SK-N-SH (cell line): Measurements from ENCODE around the gene KCNT1. TPM values are rescaled to one million over a fixed set of nuclear protein-coding genes. Genes with fewer than 3 reads are reported as not detected.

Experiments
- CTCF ChIA-PET: fragments of 300-600, 350-600 bp; formaldehyde crosslinking; extraction: SDS; loops from one replicate; lab custom pipeline; 2021; lab: Yijun Ruan, JAX
- POLR2A ChIA-PET: fragments of 350-600 bp; sonication (Branson Sonifier 250); formaldehyde crosslinking; extraction: SDS; loops from one replicate; lab custom pipeline; 2020; ENCODE audit warnings: antibody characterized with exemption, inconsistent platforms; lab: Yijun Ruan, JAX
- DNase-seq: peaks from one replicate; pipeline ENCODE4 v3.0.0; 2012
- H2AFZ ChIP-seq: fragments of 200-600 bp; sonication (generic); 2 replicates; pipeline ENCODE4 v1.8.1; 2016; ENCODE audit warnings: antibody characterized with exemption, mild to moderate bottlenecking, low read depth
- H3F3A ChIP-seq: fragments of 200-600 bp; sonication (generic); replicated peaks from 2 replicates; pipeline ENCODE3; 2016; ENCODE audit warnings: antibody characterized with exemption, mild to moderate bottlenecking; ENCODE audit not compliant: insufficient read depth
- H3K27ac ChIP-seq, 2 experiments: fragments of 200-500 bp in 1 of 2; fragments of 200-600 bp in 1 of 2; sonication (Bioruptor generic) in 1 of 2; sonication (generic), shearing (Covaris generic) in 1 of 2; 2 replicates each; pipeline versions ENCODE4 v1.5.1 to v1.6.1; 2014 to 2016; ENCODE audit warnings: low read depth in 2 of 2, inconsistent platforms in 1 of 2, low read length in 1 of 2, mild to moderate bottlenecking in 1 of 2, mixed read lengths in 1 of 2
- H3K27me3 ChIP-seq: fragments of 200-600 bp; sonication (generic), shearing (Covaris generic); 2 replicates; pipeline ENCODE4 v1.6.1; 2016; ENCODE audit warnings: mixed run types; ENCODE audit not compliant: insufficient read depth
- H3K36me3 ChIP-seq, 2 experiments: fragments of 200-500 bp in 1 of 2; fragments of 200-600 bp in 1 of 2; sonication (Bioruptor generic) in 1 of 2; sonication (generic) in 1 of 2; replicated peaks in 1 of 2; 2 replicates each; pipeline versions ENCODE3 to v1.5.1; 2014 to 2016; ENCODE audit warnings: low read length in 1 of 2, mild to moderate bottlenecking in 1 of 2; ENCODE audit not compliant: insufficient read depth in 2 of 2, control insufficient read depth in 1 of 2
- H3K4me1 ChIP-seq, 2 experiments: fragments of 200-500 bp in 1 of 2; fragments of 200-600 bp in 1 of 2; sonication (Bioruptor generic) in 1 of 2; sonication (generic), shearing (Covaris generic) in 1 of 2; 2 replicates each; pipeline versions ENCODE4 v1.5.1 to v1.6.1; 2014 to 2016; ENCODE audit warnings: low read depth in 1 of 2, low read length in 1 of 2, mixed run types in 1 of 2; ENCODE audit not compliant: insufficient read depth in 2 of 2, control insufficient read depth in 1 of 2
- H3K4me2 ChIP-seq: fragments of 200-600 bp; sonication (generic), shearing (Covaris generic); 2 replicates; pipeline ENCODE4 v1.6.1; 2017; ENCODE audit warnings: mixed run types
- H3K4me3 ChIP-seq, 2 experiments: fragments of 200-500 bp in 1 of 2; fragments of 200-600 bp in 1 of 2; sonication (Bioruptor generic) in 1 of 2; sonication (generic), shearing (Covaris generic) in 1 of 2; 2 replicates each; pipeline versions ENCODE4 v1.5.1 to v1.8.1; 2014 to 2016; ENCODE audit warnings: low read depth in 2 of 2, inconsistent platforms in 1 of 2, low read length in 1 of 2, mild to moderate bottlenecking in 1 of 2, mixed read lengths in 1 of 2, moderate library complexity in 1 of 2
- H3K79me2 ChIP-seq: fragments of 200-600 bp; sonication (generic); 2 replicates; pipeline ENCODE4 v1.8.1; 2017; ENCODE audit warnings: mild to moderate bottlenecking; ENCODE audit not compliant: insufficient read depth
- H3K9ac ChIP-seq: fragments of 200-600 bp; sonication (generic); 2 replicates; pipeline ENCODE4 v1.6.1; 2017; ENCODE audit warnings: mixed run types
- H3K9me2 ChIP-seq: fragments of 200-600 bp; sonication (generic); 2 replicates; pipeline ENCODE4 v1.6.1; 2017; ENCODE audit warnings: mixed run types
- H3K9me3 ChIP-seq: fragments of 200-600 bp; sonication (generic); 2 replicates; pipeline ENCODE4 v1.6.1; 2017; ENCODE audit warnings: mixed run types, mild to moderate bottlenecking, moderate library complexity
- H4K20me1 ChIP-seq: fragments of 200-600 bp; sonication (generic); 2 replicates; pipeline ENCODE4 v1.6.1; 2017; ENCODE audit warnings: mild to moderate bottlenecking, mixed run types; ENCODE audit not compliant: insufficient read depth
- EP300 ChIP-seq, 2 experiments: IDR thresholded peaks; 2 replicates each; pipeline versions ENCODE4 v1.4.0 to v1.6.1; 2012; ENCODE audit warnings: borderline replicate concordance in 1 of 2, low read depth in 1 of 2, low read length in 1 of 2
- EZH2phosphoT487 ChIP-seq: fragments of 200-600 bp; sonication (generic); IDR thresholded peaks from 2 replicates; pipeline ENCODE4 v1.6.1; 2017; ENCODE audit warnings: low read depth, mixed run types, mild to moderate bottlenecking, antibody characterized with exemption, moderate library complexity, borderline replicate concordance
- FOXM1 ChIP-seq: IDR thresholded peaks from 2 replicates; pipeline ENCODE4 v1.4.0; 2012; ENCODE audit warnings: low read depth, mild to moderate bottlenecking
- GABPA ChIP-seq: IDR thresholded peaks from 2 replicates; pipeline ENCODE4 v1.4.0; 2012; ENCODE audit warnings: low read depth, mild to moderate bottlenecking
- MEF2A ChIP-seq: IDR thresholded peaks from 2 replicates; pipeline ENCODE4 v1.4.0; 2012; ENCODE audit warnings: low read depth, borderline replicate concordance
- POLR2AphosphoS5 ChIP-seq: IDR thresholded peaks from 2 replicates; pipeline ENCODE4 v1.6.1; 2012; ENCODE audit warnings: low read depth, low read length
- SMC3 ChIP-seq: IDR thresholded peaks from 2 replicates; pipeline ENCODE4 v1.6.1; 2012; ENCODE audit warnings: low read depth, low read length, improper control_type of control experiment
- TCF12 ChIP-seq: IDR thresholded peaks from 2 replicates; pipeline ENCODE4 v1.4.0; 2012
- WGBS: methylation state at CpG from one replicate; pipeline ENCODE4 v1.1.6; 2017; ENCODE audit warnings: low lambda C conversion rate; 5-methylcytosine and 5-hydroxymethylcytosine counted together
- polyA plus RNA-seq, 3 experiments: library from polyadenylated mRNA; depleted of rRNA; stranded (reverse); fragments of >200 nt; gene quantifications; 2 replicates each; pipeline ENCODE4 v1.2.3, GENCODE V29; 2012
- TF ChIP-seq, protein P1 (sequence below): IDR thresholded peaks from 2 replicates; pipeline ENCODE4 v1.6.1; 2012; ENCODE audit warnings: mild to moderate bottlenecking, low read depth, low read length, moderate library complexity
- TF ChIP-seq, protein P2 (sequence below): IDR thresholded peaks from 2 replicates; pipeline ENCODE4 v1.4.0; 2012; ENCODE audit warnings: low read depth, borderline replicate concordance
- TF ChIP-seq, protein P3 (sequence below): fragments of 150-350 bp; IDR thresholded peaks from 2 replicates; pipeline ENCODE4 v1.6.1; 2017; ENCODE audit warnings: antibody characterized with exemption, low read length, low read depth, borderline replicate concordance
- TF ChIP-seq, protein P4 (sequence below): IDR thresholded peaks from 2 replicates; pipeline ENCODE4 v1.4.0; 2012; ENCODE audit warnings: low read depth, borderline replicate concordance
- TF ChIP-seq, protein P5 (sequence below): IDR thresholded peaks from 2 replicates; pipeline ENCODE4 v1.4.0; 2012; ENCODE audit warnings: low read depth
- TF ChIP-seq, protein P6 (sequence below): fragments of 150-350 bp; IDR thresholded peaks from 2 replicates; pipeline ENCODE4 v1.6.1; 2016; ENCODE audit warnings: mild to moderate bottlenecking, low read depth, low read length

Gene KCNT1
- polyA plus RNA-seq, 1 of the 3 experiments (the other 2 are of a cell fraction) = 0.08 TPM

DNA sequence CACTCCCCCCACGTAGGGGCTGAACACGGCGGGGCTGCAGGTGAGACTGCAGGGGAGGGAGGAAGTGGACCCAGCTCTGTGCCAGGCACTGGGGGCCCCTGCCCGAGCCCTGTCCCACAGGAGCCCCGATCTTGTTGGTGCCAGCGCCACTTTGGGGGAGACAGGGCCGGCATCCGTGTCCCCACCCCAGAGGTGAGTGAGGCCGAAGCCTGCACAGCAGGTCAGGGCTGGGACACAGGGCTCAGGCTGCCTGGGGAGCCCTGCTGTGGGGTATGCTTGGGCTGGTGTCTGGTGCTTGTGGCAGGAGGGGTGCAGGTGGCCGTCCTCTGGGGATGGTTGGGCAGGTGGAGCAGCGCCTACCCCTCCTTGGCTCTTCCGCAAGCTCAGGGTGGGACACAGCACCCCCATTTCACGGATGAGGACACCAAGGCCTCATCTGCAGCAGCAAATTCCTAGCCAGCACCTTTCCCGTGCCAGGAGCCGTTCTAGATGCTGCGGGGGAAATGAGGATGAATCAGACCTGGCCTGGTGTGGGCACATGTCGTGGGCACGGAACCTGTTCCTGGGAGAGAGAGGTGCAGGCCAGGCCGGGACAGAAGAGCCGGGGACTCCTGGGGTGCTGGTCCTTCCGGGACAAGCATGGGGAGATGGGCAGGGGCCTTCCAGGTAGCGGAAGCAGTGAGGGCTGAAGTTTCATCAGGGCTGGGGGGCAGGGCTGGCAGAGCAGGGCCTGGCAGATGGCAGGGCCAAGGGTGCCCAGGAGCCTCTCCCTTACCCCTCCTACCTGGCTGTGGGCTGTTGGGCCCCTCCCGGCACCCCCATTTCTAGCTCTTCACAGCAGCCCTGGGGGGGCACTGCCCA is 35.2 kb downstream of the KCNT1 start (continued):
- TF ChIP-seq, protein P1, sequence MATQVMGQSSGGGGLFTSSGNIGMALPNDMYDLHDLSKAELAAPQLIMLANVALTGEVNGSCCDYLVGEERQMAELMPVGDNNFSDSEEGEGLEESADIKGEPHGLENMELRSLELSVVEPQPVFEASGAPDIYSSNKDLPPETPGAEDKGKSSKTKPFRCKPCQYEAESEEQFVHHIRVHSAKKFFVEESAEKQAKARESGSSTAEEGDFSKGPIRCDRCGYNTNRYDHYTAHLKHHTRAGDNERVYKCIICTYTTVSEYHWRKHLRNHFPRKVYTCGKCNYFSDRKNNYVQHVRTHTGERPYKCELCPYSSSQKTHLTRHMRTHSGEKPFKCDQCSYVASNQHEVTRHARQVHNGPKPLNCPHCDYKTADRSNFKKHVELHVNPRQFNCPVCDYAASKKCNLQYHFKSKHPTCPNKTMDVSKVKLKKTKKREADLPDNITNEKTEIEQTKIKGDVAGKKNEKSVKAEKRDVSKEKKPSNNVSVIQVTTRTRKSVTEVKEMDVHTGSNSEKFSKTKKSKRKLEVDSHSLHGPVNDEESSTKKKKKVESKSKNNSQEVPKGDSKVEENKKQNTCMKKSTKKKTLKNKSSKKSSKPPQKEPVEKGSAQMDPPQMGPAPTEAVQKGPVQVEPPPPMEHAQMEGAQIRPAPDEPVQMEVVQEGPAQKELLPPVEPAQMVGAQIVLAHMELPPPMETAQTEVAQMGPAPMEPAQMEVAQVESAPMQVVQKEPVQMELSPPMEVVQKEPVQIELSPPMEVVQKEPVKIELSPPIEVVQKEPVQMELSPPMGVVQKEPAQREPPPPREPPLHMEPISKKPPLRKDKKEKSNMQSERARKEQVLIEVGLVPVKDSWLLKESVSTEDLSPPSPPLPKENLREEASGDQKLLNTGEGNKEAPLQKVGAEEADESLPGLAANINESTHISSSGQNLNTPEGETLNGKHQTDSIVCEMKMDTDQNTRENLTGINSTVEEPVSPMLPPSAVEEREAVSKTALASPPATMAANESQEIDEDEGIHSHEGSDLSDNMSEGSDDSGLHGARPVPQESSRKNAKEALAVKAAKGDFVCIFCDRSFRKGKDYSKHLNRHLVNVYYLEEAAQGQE = no peak
- TF ChIP-seq, protein P2, sequence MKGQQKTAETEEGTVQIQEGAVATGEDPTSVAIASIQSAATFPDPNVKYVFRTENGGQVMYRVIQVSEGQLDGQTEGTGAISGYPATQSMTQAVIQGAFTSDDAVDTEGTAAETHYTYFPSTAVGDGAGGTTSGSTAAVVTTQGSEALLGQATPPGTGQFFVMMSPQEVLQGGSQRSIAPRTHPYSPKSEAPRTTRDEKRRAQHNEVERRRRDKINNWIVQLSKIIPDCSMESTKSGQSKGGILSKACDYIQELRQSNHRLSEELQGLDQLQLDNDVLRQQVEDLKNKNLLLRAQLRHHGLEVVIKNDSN = no peak
- TF ChIP-seq EP300 (IDR thresholded peaks at IDR 0.05; ENCODE audit: borderline replicate concordance in 1 of 2, low read depth in 1 of 2, low read length in 1 of 2) = no peak

DNA sequence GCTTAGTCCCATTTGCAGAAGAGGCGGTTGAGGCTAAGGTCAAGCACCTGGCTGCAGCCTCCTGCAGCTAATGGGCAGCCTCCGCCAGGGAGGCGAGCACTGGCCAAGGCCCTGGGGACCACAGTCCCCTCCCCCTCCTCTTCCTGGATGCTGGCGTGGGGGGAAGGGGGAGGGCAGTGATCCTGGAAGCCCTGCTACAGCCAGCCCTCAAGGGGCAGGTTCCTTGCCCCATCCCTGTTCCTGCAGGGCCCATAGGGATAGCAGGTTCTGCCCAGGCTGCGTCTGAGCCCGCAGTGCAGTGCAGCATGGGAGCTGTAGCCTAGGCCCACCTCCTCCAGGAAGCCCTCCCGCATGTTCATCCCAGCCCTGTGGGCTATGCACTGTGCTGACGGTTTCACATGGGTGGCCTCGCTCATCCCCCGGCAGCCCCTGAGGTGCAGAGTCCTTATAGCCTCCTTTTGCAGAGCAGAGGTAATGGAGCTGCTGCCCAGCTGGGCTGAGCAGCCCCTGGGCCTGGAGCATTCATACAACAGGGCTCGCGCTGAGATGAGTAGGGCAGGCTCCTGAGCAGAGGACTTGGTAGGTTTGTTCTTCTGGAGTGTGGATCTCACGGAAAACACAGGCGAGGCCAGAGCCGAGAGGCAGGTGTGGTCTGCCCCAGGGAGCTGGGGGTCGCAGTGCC is 36.0 kb downstream of the KCNT1 start:
- no peaks in the 10 kb centered on the region for H3K27me3 ChIP-seq
- WGBS = 54% methylated on average over 8 of the region's 16 CpGs
- no peaks in the 10 kb centered on the region for H3K79me2 ChIP-seq
- H3K36me3 ChIP-seq = no peaks in the 10 kb centered on the region
- DNase-seq = no peak
- H3K9me3 ChIP-seq = no peaks in the 10 kb centered on the region
- no peak overlapping the region for H3K4me2 ChIP-seq
- no peaks in the 10 kb centered on the region for H3F3A ChIP-seq
- no peak overlapping the region for H3K4me3 ChIP-seq
- CTCF ChIA-PET = interaction anchor here (0.9 kb wide), 1 partner anchor 35 kb away, joined by 3 read pairs; the partner anchor contains the start of gene KCNT1
- POLR2A ChIA-PET = no interaction called here
- H3K9me2 ChIP-seq = no peaks in the 10 kb centered on the region
- no peaks in the 10 kb centered on the region for H3K4me1 ChIP-seq
- no peaks in the 10 kb centered on the region for H4K20me1 ChIP-seq
- H2AFZ ChIP-seq = no peak overlapping the region
- no peak overlapping the region for H3K27ac ChIP-seq
- no peak overlapping the region for H3K9ac ChIP-seq
- TF ChIP-seq, protein P3, sequence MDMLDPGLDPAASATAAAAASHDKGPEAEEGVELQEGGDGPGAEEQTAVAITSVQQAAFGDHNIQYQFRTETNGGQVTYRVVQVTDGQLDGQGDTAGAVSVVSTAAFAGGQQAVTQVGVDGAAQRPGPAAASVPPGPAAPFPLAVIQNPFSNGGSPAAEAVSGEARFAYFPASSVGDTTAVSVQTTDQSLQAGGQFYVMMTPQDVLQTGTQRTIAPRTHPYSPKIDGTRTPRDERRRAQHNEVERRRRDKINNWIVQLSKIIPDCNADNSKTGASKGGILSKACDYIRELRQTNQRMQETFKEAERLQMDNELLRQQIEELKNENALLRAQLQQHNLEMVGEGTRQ = no peak
- TF ChIP-seq MEF2A (no peak), POLR2AphosphoS5 (no peak), EZH2phosphoT487 (no peak), TCF12 (no peak), GABPA (no peak), FOXM1 (no peak), SMC3 (no peak), EP300 (IDR thresholded peaks at IDR 0.05; ENCODE audit: borderline replicate concordance in 1 of 2, low read depth in 1 of 2, low read length in 1 of 2) (no peak)
- TF ChIP-seq, protein P1 = no peak
- TF ChIP-seq, protein P4, sequence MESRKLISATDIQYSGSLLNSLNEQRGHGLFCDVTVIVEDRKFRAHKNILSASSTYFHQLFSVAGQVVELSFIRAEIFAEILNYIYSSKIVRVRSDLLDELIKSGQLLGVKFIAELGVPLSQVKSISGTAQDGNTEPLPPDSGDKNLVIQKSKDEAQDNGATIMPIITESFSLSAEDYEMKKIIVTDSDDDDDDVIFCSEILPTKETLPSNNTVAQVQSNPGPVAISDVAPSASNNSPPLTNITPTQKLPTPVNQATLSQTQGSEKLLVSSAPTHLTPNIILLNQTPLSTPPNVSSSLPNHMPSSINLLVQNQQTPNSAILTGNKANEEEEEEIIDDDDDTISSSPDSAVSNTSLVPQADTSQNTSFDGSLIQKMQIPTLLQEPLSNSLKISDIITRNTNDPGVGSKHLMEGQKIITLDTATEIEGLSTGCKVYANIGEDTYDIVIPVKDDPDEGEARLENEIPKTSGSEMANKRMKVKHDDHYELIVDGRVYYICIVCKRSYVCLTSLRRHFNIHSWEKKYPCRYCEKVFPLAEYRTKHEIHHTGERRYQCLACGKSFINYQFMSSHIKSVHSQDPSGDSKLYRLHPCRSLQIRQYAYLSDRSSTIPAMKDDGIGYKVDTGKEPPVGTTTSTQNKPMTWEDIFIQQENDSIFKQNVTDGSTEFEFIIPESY = no peak
- TF ChIP-seq, protein P5, sequence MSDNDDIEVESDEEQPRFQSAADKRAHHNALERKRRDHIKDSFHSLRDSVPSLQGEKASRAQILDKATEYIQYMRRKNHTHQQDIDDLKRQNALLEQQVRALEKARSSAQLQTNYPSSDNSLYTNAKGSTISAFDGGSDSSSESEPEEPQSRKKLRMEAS = no peak
- TF ChIP-seq, protein P6, sequence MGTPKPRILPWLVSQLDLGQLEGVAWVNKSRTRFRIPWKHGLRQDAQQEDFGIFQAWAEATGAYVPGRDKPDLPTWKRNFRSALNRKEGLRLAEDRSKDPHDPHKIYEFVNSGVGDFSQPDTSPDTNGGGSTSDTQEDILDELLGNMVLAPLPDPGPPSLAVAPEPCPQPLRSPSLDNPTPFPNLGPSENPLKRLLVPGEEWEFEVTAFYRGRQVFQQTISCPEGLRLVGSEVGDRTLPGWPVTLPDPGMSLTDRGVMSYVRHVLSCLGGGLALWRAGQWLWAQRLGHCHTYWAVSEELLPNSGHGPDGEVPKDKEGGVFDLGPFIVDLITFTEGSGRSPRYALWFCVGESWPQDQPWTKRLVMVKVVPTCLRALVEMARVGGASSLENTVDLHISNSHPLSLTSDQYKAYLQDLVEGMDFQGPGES = no peak
